H1 (cell line): ENCODE results near the gene HKDC1. TPM values are rescaled to one million over a fixed set of nuclear protein-coding genes. Genes with fewer than 3 reads are reported as not detected.
A peak's percentile ranks its signal among the peaks of the same experiment; 100 is the strongest.

Experiments used
- CTCF ChIA-PET: fragments of 300-600 bp; sonication (Branson Sonifier 250); formaldehyde crosslinking; loops from one replicate; lab custom pipeline; 2021; ENCODE audit not compliant: partially characterized antibody; lab: Charles Lee
- POLR2A ChIA-PET: fragments of 300-600 bp; sonication (Branson Sonifier 250); formaldehyde crosslinking; loops from one replicate; lab custom pipeline; 2021; ENCODE audit warnings: inconsistent platforms; ENCODE audit not compliant: partially characterized antibody; lab: Charles Lee
- DNase-seq, 2 experiments: peaks; one replicate each; pipeline versions ENCODE4 v3.0.0 to v3.0.0-alpha.2; 2010 to 2022; ENCODE audit warnings: low spot score in 2 of 2, low read depth in 1 of 2, mixed read lengths in 1 of 2
- FAIRE-seq: peaks from 2 replicates; lab custom pipeline; 2011; peaks lifted over from hg19 to GRCh38; lab: Jason Lieb, UNC
- H2AFZ ChIP-seq: 2 replicates; pipeline ENCODE4 v1.8.1; 2012; ENCODE audit warnings: low read length, inconsistent platforms
- H2AK5ac ChIP-seq: 2 replicates; pipeline ENCODE4 v1.6.1; 2013; ENCODE audit warnings: low read depth, low read length
- H2BK120ac ChIP-seq: replicated peaks from 2 replicates; pipeline ENCODE3; 2013; ENCODE audit warnings: low read depth, low read length, inconsistent platforms
- H2BK12ac ChIP-seq: 2 replicates; pipeline ENCODE4 v1.6.1; 2013; ENCODE audit warnings: low read depth, low read length
- H2BK15ac ChIP-seq: 2 replicates; pipeline ENCODE4 v1.6.1; 2013; ENCODE audit warnings: low read length
- H2BK20ac ChIP-seq: 2 replicates; pipeline ENCODE4 v1.6.1; 2013; ENCODE audit warnings: low read length
- H2BK5ac ChIP-seq: 2 replicates; pipeline ENCODE4 v1.6.1; 2013; ENCODE audit warnings: low read depth, low read length
- H3K14ac ChIP-seq: 2 replicates; pipeline ENCODE4 v1.6.1; 2013; ENCODE audit warnings: inconsistent platforms; ENCODE audit not compliant: insufficient read length
- H3K18ac ChIP-seq: 2 replicates; pipeline ENCODE4 v1.6.1; 2013; ENCODE audit warnings: low read length; ENCODE audit errors: extremely low read depth
- H3K23ac ChIP-seq: 2 replicates; pipeline ENCODE4 v1.6.1; 2013; ENCODE audit warnings: inconsistent platforms; ENCODE audit not compliant: insufficient read length
- H3K23me2 ChIP-seq: 2 replicates; pipeline ENCODE4 v1.6.1; 2013; ENCODE audit warnings: low read depth, low read length
- H3K27ac ChIP-seq: 2 replicates; pipeline ENCODE4 v1.6.1; 2011; ENCODE audit warnings: low read depth, low read length, inconsistent platforms
- H3K27me3 ChIP-seq, 4 experiments: replicated peaks in 1 of 4; 1 replicate in 1 of 4; 2 replicates in 3 of 4; pipeline versions ENCODE4 v1.6.1 to v1.8.1; 2011 to 2013; ENCODE audit warnings: low read length in 3 of 4, mild to moderate bottlenecking in 3 of 4, inconsistent platforms in 2 of 4, mixed read lengths in 2 of 4, moderate library complexity in 1 of 4; ENCODE audit not compliant: control insufficient read depth in 3 of 4, insufficient read depth in 3 of 4; ENCODE audit errors: extremely low read depth in 1 of 4
- H3K36me3 ChIP-seq, 4 experiments: 2 replicates each; pipeline versions ENCODE4 v1.6.1 to v1.8.1; 2011 to 2013; ENCODE audit warnings: mild to moderate bottlenecking in 4 of 4, low read length in 3 of 4, moderate library complexity in 2 of 4, control low read depth in 1 of 4, inconsistent platforms in 1 of 4; ENCODE audit not compliant: insufficient read depth in 4 of 4, control insufficient read depth in 2 of 4
- H3K4ac ChIP-seq: replicated peaks from 2 replicates; pipeline ENCODE3; 2013; ENCODE audit warnings: low read length, low read depth, mixed read lengths, inconsistent platforms; ENCODE audit not compliant: insufficient read length
- H3K4me1 ChIP-seq, 4 experiments: replicated peaks in 1 of 4; 1 replicate in 1 of 4; 2 replicates in 3 of 4; pipeline versions ENCODE4 v1.6.1 to v1.8.1; 2011 to 2013; ENCODE audit warnings: low read length in 3 of 4, inconsistent platforms in 2 of 4, mixed read lengths in 1 of 4; ENCODE audit not compliant: insufficient read depth in 4 of 4, control insufficient read depth in 3 of 4
- H3K4me2 ChIP-seq, 2 experiments: 2 replicates each; pipeline versions ENCODE4 v1.6.1 to v1.8.1; 2011 to 2013; ENCODE audit warnings: low read depth in 2 of 2, low read length in 2 of 2, control low read depth in 1 of 2, inconsistent platforms in 1 of 2, mild to moderate bottlenecking in 1 of 2; ENCODE audit not compliant: insufficient read depth in 1 of 2
- H3K4me3 ChIP-seq, 4 experiments: fragments of 200-600, 300-600 bp in 1 of 4; sonication (generic), shearing (Covaris generic), sonication (Bioruptor Twin) in 1 of 4; 2 replicates each; pipeline versions ENCODE4 v1.5.1 to v1.8.1; 2011 to 2016; ENCODE audit warnings: low read length in 4 of 4, low read depth in 3 of 4, control low read depth in 2 of 4, inconsistent platforms in 2 of 4, mild to moderate bottlenecking in 2 of 4, mixed read lengths in 1 of 4, moderate library complexity in 1 of 4; ENCODE audit not compliant: insufficient read depth in 2 of 4; ENCODE audit errors: extremely low read depth in 1 of 4
- H3K56ac ChIP-seq: replicated peaks from 2 replicates; pipeline ENCODE3; 2013; ENCODE audit warnings: low read depth, mild to moderate bottlenecking, mixed read lengths, low read length, inconsistent platforms; ENCODE audit not compliant: insufficient read length
- H3K79me1 ChIP-seq: 2 replicates; pipeline ENCODE4 v1.6.1; 2013; ENCODE audit warnings: low read depth, low read length, control low read depth
- H3K79me2 ChIP-seq, 2 experiments: 2 replicates each; pipeline versions ENCODE4 v1.6.1 to v1.8.1; 2012 to 2013; ENCODE audit warnings: low read length in 2 of 2, mild to moderate bottlenecking in 2 of 2, inconsistent platforms in 1 of 2; ENCODE audit not compliant: insufficient read depth in 2 of 2, control insufficient read depth in 1 of 2
- H3K9ac ChIP-seq, 4 experiments: replicated peaks in 1 of 4; 1 replicate in 1 of 4; 2 replicates in 3 of 4; pipeline versions ENCODE4 v1.6.1 to v1.8.1; 2011 to 2013; ENCODE audit warnings: low read depth in 3 of 4, low read length in 3 of 4, control low read depth in 2 of 4, mild to moderate bottlenecking in 2 of 4, moderate library complexity in 2 of 4, inconsistent platforms in 1 of 4; ENCODE audit errors: extremely low read depth in 1 of 4
- H3K9me3 ChIP-seq, 2 experiments: 2 replicates each; pipeline versions ENCODE4 v1.6.1 to v1.8.1; 2012 to 2013; ENCODE audit warnings: mild to moderate bottlenecking in 2 of 2, moderate library complexity in 2 of 2, control low read depth in 1 of 2, inconsistent platforms in 1 of 2, low read depth in 1 of 2, low read length in 1 of 2, mixed read lengths in 1 of 2; ENCODE audit not compliant: insufficient read depth in 2 of 2
- H4K20me1 ChIP-seq, 2 experiments: replicated peaks in 1 of 2; 2 replicates each; pipeline versions ENCODE3 to v1.8.1; 2011 to 2013; ENCODE audit warnings: inconsistent platforms in 2 of 2, low read length in 2 of 2, mild to moderate bottlenecking in 1 of 2; ENCODE audit not compliant: insufficient read depth in 2 of 2, control insufficient read depth in 1 of 2
- H4K5ac ChIP-seq: 2 replicates; pipeline ENCODE4 v1.6.1; 2013; ENCODE audit warnings: low read length, low read depth, mixed read lengths, inconsistent platforms; ENCODE audit not compliant: insufficient read length
- H4K8ac ChIP-seq: 2 replicates; pipeline ENCODE4 v1.8.0; 2013; ENCODE audit warnings: mild to moderate bottlenecking, moderate library complexity, low read length, inconsistent platforms; ENCODE audit not compliant: insufficient read depth; ENCODE audit errors: extremely low read depth
- H4K91ac ChIP-seq: replicated peaks from 2 replicates; pipeline ENCODE3; 2013; ENCODE audit warnings: low read length, mixed read lengths, inconsistent platforms; ENCODE audit not compliant: insufficient read length
- BACH1 ChIP-seq: IDR thresholded peaks from 2 replicates; pipeline ENCODE4 v1.6.1; 2012; ENCODE audit warnings: low read length, improper control_type of control experiment
- CEBPB ChIP-seq: IDR thresholded peaks from 2 replicates; pipeline ENCODE4 v1.6.1; 2012; ENCODE audit warnings: low read depth, low read length
- KDM4A ChIP-seq: IDR thresholded peaks from one replicate; pipeline ENCODE4 v1.7.1; 2012; ENCODE audit warnings: low read depth, mild to moderate bottlenecking, moderate library complexity, low read length, inconsistent platforms; ENCODE audit not compliant: severe bottlenecking
- WGBS, 2 experiments: shearing (Covaris generic) in 1 of 2; methylation state at CpG; one replicate each; pipeline versions ENCODE4 v1.1.6 to v1.1.7; 2013 to 2015; ENCODE audit warnings: low lambda C conversion rate in 2 of 2, mixed read lengths in 2 of 2, inconsistent platforms in 1 of 2, low coverage in 1 of 2, missing lambda C conversion rate in 1 of 2; ENCODE audit not compliant: insufficient replicate concordance in 2 of 2, insufficient coverage in 1 of 2, insufficient read length in 1 of 2; ENCODE audit errors: extremely low coverage in 1 of 2, missing lambda C conversion rate in 1 of 2; 5-methylcytosine and 5-hydroxymethylcytosine counted together
- polyA plus RNA-seq, 7 experiments: library from polyadenylated mRNA; depleted of rRNA in 3 of 7; stranded (reverse) in 5 of 7; unstranded in 2 of 7; fragments of >200 nt in 5 of 7; fragments of 200-250 nt in 2 of 7; gene quantifications; 1 replicate in 5 of 7; 2 replicates in 1 of 7; 4 replicates in 1 of 7; pipeline versions ENCODE4 v1.2.1 to v1.2.3, GENCODE V29; 2011 to 2013; ENCODE audit warnings: missing spikeins in 2 of 7, mixed read lengths in 2 of 7
- total RNA-seq: library from RNA; stranded (reverse); fragmentation: NEBNext Ultra II Directional; extraction: Animal tissue kit (Norgen Biotek cat#: 25700); gene quantifications from 2 replicates; pipeline ENCODE4 v1.2.1, GENCODE V29; 2021

Gene HKDC1
- total and polyA plus RNA-seq, 2 of the 8 experiments (the other 6 are each of a cell fraction or from before 2014, with no cell fraction given), result 0.12 to 0.78 TPM

DNA sequence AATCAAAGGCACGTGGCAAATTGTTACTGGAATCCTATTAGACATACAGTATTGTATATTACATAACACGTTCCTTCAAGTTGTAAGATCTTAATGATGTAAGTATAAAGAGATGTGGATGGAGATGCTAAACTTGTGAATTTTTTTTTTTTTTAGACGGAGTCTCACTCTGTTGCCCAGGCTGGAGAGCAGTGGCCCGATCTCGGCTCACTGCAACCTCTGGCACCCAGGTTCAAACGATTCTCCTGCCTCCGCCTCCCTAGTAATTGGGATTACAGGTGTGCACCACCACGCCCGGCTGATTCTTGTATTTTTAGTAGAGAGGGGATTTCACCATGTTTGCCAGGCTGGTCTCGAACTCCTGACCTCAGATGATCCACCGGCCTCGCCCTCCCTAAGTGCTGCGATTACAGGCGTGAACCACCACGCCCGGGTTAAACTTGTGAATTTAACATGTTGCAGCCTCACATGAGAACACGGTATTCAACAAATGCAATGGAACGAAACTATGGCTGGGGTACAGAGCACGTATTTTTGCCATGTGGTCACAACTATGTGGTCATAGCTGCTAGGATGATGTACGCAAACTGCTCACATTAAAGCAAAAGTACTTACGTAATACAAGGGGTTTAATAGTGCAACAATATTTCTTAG is 40.9 kb upstream of the HKDC1 start:
- DNase-seq (peak in 1 of 2 experiments; percentile 47), FAIRE-seq (no peak)
- H3K27ac ChIP-seq, result peak overlapping the region; percentile 98
- H4K20me1 ChIP-seq, result peaks cover 2 to 3% of the 10 kb centered on the region in 2 experiments
- no peak overlapping the region for H3K56ac ChIP-seq
- peaks cover 0 to 10% (median 2%) of the 10 kb centered on the region in 4 experiments; a peak in 5 of 7 replicates for H3K4me1 ChIP-seq
- peak overlapping the region; percentile 52 to 96 (median 90) for H3K9ac ChIP-seq
- peaks cover 0 to 3% (median 0%) of the 10 kb centered on the region in 4 experiments; a peak in 2 of 8 replicates for H3K36me3 ChIP-seq
- TF ChIP-seq BACH1, result no peak
- TF ChIP-seq CEBPB, result peak; percentile 44; the same call in 1 of the 2 replicates
- no peak for TF ChIP-seq KDM4A
- no peak overlapping the region for H4K5ac ChIP-seq
- H4K91ac ChIP-seq, result no peak overlapping the region
- H3K79me2 ChIP-seq, result peaks cover 19 to 40% of the 10 kb centered on the region in 2 experiments
- no peak overlapping the region for H3K4ac ChIP-seq
- peak overlapping the region; percentile 53 to 84 for H3K4me2 ChIP-seq
- H3K23me2 ChIP-seq, result peaks cover 7% of the 10 kb centered on the region
- H2AK5ac ChIP-seq, result no peak overlapping the region; the same call in 1 of the 2 replicates
- H3K27me3 ChIP-seq, result no peaks in the 10 kb centered on the region
- H3K4me3 ChIP-seq, result peak overlapping the region; percentile 88 to 99 (median 95)
- no peak overlapping the region for H2BK20ac ChIP-seq
- ChIA-PET POLR2A (interaction anchor here (0.9 to 1.9 kb wide), 15 partner anchors 8 to 187 kb away, joined by 3 to 6 read pairs (median 4); no protein-coding TSS in a partner anchor), CTCF (no interaction called here)
- H3K18ac ChIP-seq, result no peak overlapping the region
- peak overlapping the region; percentile 81 for H2AFZ ChIP-seq
- H3K9me3 ChIP-seq, result no peaks in the 10 kb centered on the region
- H2BK5ac ChIP-seq, result no peak overlapping the region
- no peak overlapping the region for H3K23ac ChIP-seq
- H3K79me1 ChIP-seq, result no peaks in the 10 kb centered on the region; the same call in 1 of the 2 replicates
- H4K8ac ChIP-seq, result peak overlapping the region; percentile 87; the same call in 1 of the 2 replicates
- 61% methylated on average over 21 of the region's 21 CpGs; no CpG with 5 or more reads in 1 of the 2 experiments for WGBS, 2 experiments
- no peak overlapping the region for H2BK120ac ChIP-seq
- no peak overlapping the region; the same call in 1 of the 2 replicates for H2BK12ac ChIP-seq
- H3K14ac ChIP-seq, result no peak overlapping the region
- no peak overlapping the region for H2BK15ac ChIP-seq
